PC-9 (cell line): ENCODE results near the gene RNLS.

Experiments used
- EZH2 ChIP-seq: fragments of 200-600 bp; sonication (generic); IDR thresholded peaks from 2 replicates; pipeline ENCODE4 v1.8.0; 2017; ENCODE audit warnings: antibody characterized with exemption, low read depth
- TF ChIP-seq, protein P1 (sequence below): fragments of 200-600 bp; sonication (generic); conservative IDR thresholded peaks from 2 replicates; pipeline ENCODE4 v1.6.1; 2017; ENCODE audit warnings: mixed run types, antibody characterized with exemption, mild to moderate bottlenecking, moderate library complexity

DNA sequence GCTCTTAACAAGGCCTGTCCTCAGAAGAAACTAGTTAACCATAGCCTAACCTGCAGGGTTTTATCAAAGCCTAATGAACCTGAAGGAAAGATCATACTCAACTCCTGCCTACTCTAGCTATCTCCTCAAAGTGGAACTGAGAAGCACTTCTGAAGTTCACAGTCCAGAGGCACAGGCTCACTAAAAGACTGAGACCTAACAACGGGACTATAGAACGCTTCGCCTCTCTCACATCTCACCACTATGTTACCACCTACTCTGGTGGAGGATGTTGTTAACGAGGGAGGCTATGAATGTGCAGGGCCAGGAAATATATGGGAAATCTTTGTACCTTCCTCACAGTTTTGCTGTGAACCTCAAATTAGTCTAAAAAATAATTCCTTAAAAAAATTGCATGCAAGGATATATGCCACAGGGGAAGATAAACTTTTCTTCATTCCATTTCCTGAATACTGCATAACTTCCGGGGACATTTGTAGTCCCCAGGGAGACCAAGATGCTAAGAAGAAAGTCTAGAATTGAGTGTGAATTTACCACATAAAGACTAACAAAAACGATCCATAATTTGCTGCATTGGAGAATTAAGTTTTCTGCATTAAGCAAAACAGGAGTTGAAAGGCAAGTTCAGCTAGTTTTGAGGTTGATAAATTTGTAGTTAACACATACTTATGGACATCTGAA lies 25.1 kb upstream of the RNLS start:
- TF ChIP-seq, protein P1, sequence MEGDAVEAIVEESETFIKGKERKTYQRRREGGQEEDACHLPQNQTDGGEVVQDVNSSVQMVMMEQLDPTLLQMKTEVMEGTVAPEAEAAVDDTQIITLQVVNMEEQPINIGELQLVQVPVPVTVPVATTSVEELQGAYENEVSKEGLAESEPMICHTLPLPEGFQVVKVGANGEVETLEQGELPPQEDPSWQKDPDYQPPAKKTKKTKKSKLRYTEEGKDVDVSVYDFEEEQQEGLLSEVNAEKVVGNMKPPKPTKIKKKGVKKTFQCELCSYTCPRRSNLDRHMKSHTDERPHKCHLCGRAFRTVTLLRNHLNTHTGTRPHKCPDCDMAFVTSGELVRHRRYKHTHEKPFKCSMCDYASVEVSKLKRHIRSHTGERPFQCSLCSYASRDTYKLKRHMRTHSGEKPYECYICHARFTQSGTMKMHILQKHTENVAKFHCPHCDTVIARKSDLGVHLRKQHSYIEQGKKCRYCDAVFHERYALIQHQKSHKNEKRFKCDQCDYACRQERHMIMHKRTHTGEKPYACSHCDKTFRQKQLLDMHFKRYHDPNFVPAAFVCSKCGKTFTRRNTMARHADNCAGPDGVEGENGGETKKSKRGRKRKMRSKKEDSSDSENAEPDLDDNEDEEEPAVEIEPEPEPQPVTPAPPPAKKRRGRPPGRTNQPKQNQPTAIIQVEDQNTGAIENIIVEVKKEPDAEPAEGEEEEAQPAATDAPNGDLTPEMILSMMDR = no peak
- TF ChIP-seq EZH2 = no peak
